Subcutaneous abdominal adipose tissue (tissue), 5 donors: ENCODE results near the gene MEIOSIN.
"Not testable (repeated sequence)": the region's sequence is repeated elsewhere in the genome, so short reads cannot be mapped to it uniquely, and the experiment has no call there.

Experiments
- H3K27ac ChIP-seq: one replicate; pipeline ENCODE4 v1.7.0; 2013; ENCODE audit warnings: low read depth, mild to moderate bottlenecking, inconsistent platforms, low read length, moderate library complexity
- H3K27me3 ChIP-seq, 5 donors: one replicate each; pipeline ENCODE4 v1.7.0; 2013; ENCODE audit warnings: low read length in 5 of 5, inconsistent platforms in 1 of 5; ENCODE audit not compliant: control insufficient read depth in 5 of 5, insufficient read depth in 4 of 5
- H3K36me3 ChIP-seq, 5 donors: one replicate each; pipeline ENCODE4 v1.7.0; 2013; ENCODE audit warnings: low read length in 5 of 5; ENCODE audit not compliant: control insufficient read depth in 5 of 5, insufficient read depth in 5 of 5
- H3K4me1 ChIP-seq, 5 donors: one replicate each; pipeline ENCODE4 v1.7.0; 2013; ENCODE audit warnings: low read length in 5 of 5, mild to moderate bottlenecking in 3 of 5, moderate library complexity in 1 of 5; ENCODE audit not compliant: control insufficient read depth in 5 of 5, insufficient read depth in 5 of 5
- H3K4me3 ChIP-seq, 5 donors: one replicate each; pipeline ENCODE4 v1.7.0; 2013; ENCODE audit warnings: low read length in 5 of 5, low read depth in 1 of 5
- H3K9ac ChIP-seq, 5 donors: one replicate each; pipeline ENCODE4 v1.7.0; 2013; ENCODE audit warnings: low read length in 5 of 5, mild to moderate bottlenecking in 4 of 5, moderate library complexity in 3 of 5
- H3K9me3 ChIP-seq, 5 donors: one replicate each; pipeline ENCODE4 v1.7.0; 2013; ENCODE audit warnings: low read length in 5 of 5; ENCODE audit not compliant: control insufficient read depth in 5 of 5
- donor health status: healthy.
- donor health status: healthy.
- donor health status: healthy.
- donor health status: healthy.
- donor health status: healthy.

MEIOSIN gene

GRCh38 chr19:45733160-45733810, at the start of gene MEIOSIN:
Gene MEIOSIN, plus strand, starts transcription at chr19:45733439. Its CDS starts 1,938 bp downstream, at chr19:45735377.
- Histone ChIP-seq H3K27ac (no peak within 1 kb of the TSS), H3K4me3 (no peak within 1 kb of the TSS), H3K9me3 (no peaks in the 10 kb centered on the region), H3K4me1 (peaks cover 7 to 21% (median 13%) of the 10 kb centered on the region in 5 donors), H3K9ac (no peak within 1 kb of the TSS), H3K36me3 (no peaks in the 10 kb centered on the region), H3K27me3 (no peaks in the 10 kb centered on the region)

GRCh38 chr19:45685045-45685444, 48.2 kb upstream of the MEIOSIN start:
- not testable (repeated sequence) for H3K9me3 ChIP-seq, H3K27me3 ChIP-seq, H3K9ac ChIP-seq, H3K4me3 ChIP-seq, H3K27ac ChIP-seq
- H3K4me1 ChIP-seq: peaks cover 0 to 13% (median 11%) of the 10 kb centered on the region in 5 donors
- H3K36me3 ChIP-seq: peaks cover 0 to 42% (median 38%) of the 10 kb centered on the region in 5 donors

GRCh38 chr19:45687599-45687998, 45.6 kb upstream of the MEIOSIN start:
- Histone ChIP-seq H3K4me3 (no peak overlapping the region), H3K4me1 (peaks cover 2 to 19% (median 9%) of the 10 kb centered on the region in 5 donors), H3K27me3 (no peaks in the 10 kb centered on the region), H3K36me3 (peaks cover 0 to 42% (median 38%) of the 10 kb centered on the region in 5 donors), H3K9ac (no peak overlapping the region), H3K27ac (no peak overlapping the region), H3K9me3 (no peaks in the 10 kb centered on the region)

- peaks cover 2 to 30% (median 20%) of the 10 kb centered on the region in 5 donors for H3K4me1 ChIP-seq
- H3K27me3 ChIP-seq: no peaks in the 10 kb centered on the region
- peak within 1 kb of the TSS; percentile 83 to 92 (median 88) for H3K4me3 ChIP-seq
- peak within 1 kb of the TSS; percentile 35 to 90 (median 88) for H3K9ac ChIP-seq
- H3K27ac ChIP-seq: peak within 1 kb of the TSS; percentile 93
- no peaks in the 10 kb centered on the region for H3K9me3 ChIP-seq
- H3K36me3 ChIP-seq: peaks cover 0 to 23% (median 17%) of the 10 kb centered on the region in 5 donors
Measured at GRCh38 chr19:45691516-45692186, 41.6 kb upstream of the MEIOSIN start, which contains the start of gene SNRPD2. Gene SNRPD2, minus strand, starts transcription at chr19:45691953. Its CDS starts 65 bp downstream, at chr19:45691888.

GRCh38 chr19:45692187-45693105, 40.8 kb upstream of the MEIOSIN start, which contains the start of gene QPCTL:
Gene QPCTL, plus strand, starts transcription at chr19:45692666. Its CDS starts 38 bp downstream, at chr19:45692704.
- H3K4me3 ChIP-seq: peak within 1 kb of the TSS; percentile 83 to 92 (median 88)
- peak within 1 kb of the TSS; percentile 35 to 90 (median 88) for H3K9ac ChIP-seq
- H3K27ac ChIP-seq: peak within 1 kb of the TSS; percentile 93
- peaks cover 2 to 30% (median 20%) of the 10 kb centered on the region in 5 donors for H3K4me1 ChIP-seq
- peaks cover 0 to 17% (median 11%) of the 10 kb centered on the region in 5 donors for H3K36me3 ChIP-seq
- H3K27me3 ChIP-seq: no peaks in the 10 kb centered on the region
- H3K9me3 ChIP-seq: no peaks in the 10 kb centered on the region

GRCh38 chr19:45693106-45693788, 40.0 kb upstream of the MEIOSIN start:
- peak overlapping the region; percentile 35 to 90 (median 64) for H3K9ac ChIP-seq
- H3K9me3 ChIP-seq: no peaks in the 10 kb centered on the region
- H3K27me3 ChIP-seq: no peaks in the 10 kb centered on the region
- H3K4me3 ChIP-seq: peak overlapping the region; percentile 83 to 91 (median 86)
- H3K4me1 ChIP-seq: peaks cover 2 to 30% (median 20%) of the 10 kb centered on the region in 5 donors
- H3K27ac ChIP-seq: peak overlapping the region; percentile 93
- peaks cover 0 to 9% (median 3%) of the 10 kb centered on the region in 5 donors for H3K36me3 ChIP-seq

- Histone ChIP-seq H3K9me3 (no peaks in the 10 kb centered on the region), H3K9ac (no peak overlapping the region), H3K4me1 (no peaks in the 10 kb centered on the region), H3K27me3 (no peaks in the 10 kb centered on the region), H3K36me3 (peaks cover 0 to 7% (median 4%) of the 10 kb centered on the region in 5 donors), H3K4me3 (no peak overlapping the region), H3K27ac (no peak overlapping the region)
Measured at GRCh38 chr19:45701676-45702075, 31.6 kb upstream of the MEIOSIN start.

- no peaks in the 10 kb centered on the region for H3K27me3 ChIP-seq
- peaks cover 0 to 9% (median 0%) of the 10 kb centered on the region in 5 donors for H3K4me1 ChIP-seq
- no peak overlapping the region for H3K4me3 ChIP-seq
- peaks cover 0 to 7% (median 4%) of the 10 kb centered on the region in 5 donors for H3K36me3 ChIP-seq
- no peaks in the 10 kb centered on the region for H3K9me3 ChIP-seq
- no peak overlapping the region for H3K9ac ChIP-seq
- H3K27ac ChIP-seq: no peak overlapping the region
Measured at GRCh38 chr19:45705115-45705514, 28.1 kb upstream of the MEIOSIN start.

GRCh38 chr19:45705710-45706415, 27.4 kb upstream of the MEIOSIN start:
- Histone ChIP-seq H3K9me3 (no peaks in the 10 kb centered on the region), H3K27me3 (no peaks in the 10 kb centered on the region), H3K4me3 (no peak overlapping the region), H3K27ac (no peak overlapping the region), H3K36me3 (peaks cover 0 to 7% (median 4%) of the 10 kb centered on the region in 5 donors), H3K4me1 (peaks cover 0 to 16% (median 6%) of the 10 kb centered on the region in 5 donors), H3K9ac (no peak overlapping the region)
